Activated CD8-positive, alpha-beta memory T cell treated with anti-CD3 and anti-CD28 coated beads, Interleukin-2, amount 50 U/mL, for 24 hours (primary cell): ENCODE measurements around the gene TNNC2.
A peak's percentile ranks its signal among the peaks of the same experiment; 100 is the strongest.
"Not testable (repeated sequence)": the region's sequence is repeated elsewhere in the genome, so short reads cannot be mapped to it uniquely, and the experiment has no call there.

Source experiments
- DNase-seq: peaks from one replicate; pipeline ENCODE4 v3.0.0-alpha.2; 2020; ENCODE audit errors: extremely low read depth

The TNNC2 gene

DNA sequence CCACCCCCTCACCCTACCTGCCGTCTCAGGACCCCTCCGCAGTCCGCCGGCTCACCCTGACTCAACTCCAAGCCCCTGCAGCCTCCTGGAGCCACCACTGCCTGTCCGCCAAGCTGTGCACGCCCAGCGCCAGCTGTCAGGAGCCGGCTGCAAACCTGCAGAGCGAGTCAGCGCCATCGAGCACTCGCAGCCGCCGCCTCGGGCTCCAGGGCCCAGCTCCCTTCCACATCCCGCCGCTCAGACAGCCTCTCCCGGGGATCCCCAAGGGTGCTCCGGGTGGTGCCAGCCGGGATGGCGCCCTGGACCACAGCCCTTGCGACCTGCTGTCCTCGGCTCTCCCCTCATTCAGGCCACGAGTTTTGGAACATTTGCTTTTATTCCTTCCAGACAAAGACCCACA lies 4.3 kb downstream of the TNNC2 start:
- no peak for DNase-seq

DNA sequence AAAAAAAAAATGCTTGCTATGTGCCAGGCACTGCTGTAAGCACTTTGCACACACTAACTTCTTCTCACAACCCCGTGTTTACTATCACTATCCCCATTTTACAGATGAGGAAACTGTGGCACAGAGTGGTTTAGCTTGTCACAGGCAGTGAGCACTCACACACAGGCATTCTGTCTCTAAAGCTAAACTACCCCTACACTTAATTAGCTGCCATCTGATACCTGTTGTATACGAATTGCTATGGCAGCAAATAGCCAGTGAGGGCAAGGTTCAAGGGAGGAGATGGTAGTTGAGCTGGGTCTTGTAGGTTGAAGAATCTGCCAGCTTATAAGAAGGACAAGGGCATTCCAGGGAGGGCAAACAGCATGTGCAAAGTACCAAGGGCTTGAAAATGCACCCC lies 5.2 kb downstream of the TNNC2 start:
- no peak for DNase-seq

DNA sequence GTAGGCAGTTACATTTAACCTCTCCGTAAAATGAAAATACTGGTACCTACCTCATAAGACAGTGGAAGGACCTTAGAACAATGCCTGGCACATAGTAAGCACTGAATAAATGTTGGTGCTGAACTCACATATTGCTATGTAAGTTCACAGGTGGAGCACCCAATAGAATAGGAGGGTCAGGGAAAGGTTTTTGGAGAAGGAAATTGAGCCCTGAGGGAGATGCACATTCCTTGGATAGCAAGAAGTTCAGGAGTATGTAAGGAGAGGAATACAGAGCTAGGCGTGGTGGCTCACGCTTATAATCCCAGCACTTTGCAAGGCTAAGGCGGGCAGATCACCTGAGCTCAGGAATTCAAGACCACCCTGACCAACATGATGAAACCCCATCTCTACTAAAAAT lies 7.6 kb downstream of the TNNC2 start:
- no peak for DNase-seq

DNA sequence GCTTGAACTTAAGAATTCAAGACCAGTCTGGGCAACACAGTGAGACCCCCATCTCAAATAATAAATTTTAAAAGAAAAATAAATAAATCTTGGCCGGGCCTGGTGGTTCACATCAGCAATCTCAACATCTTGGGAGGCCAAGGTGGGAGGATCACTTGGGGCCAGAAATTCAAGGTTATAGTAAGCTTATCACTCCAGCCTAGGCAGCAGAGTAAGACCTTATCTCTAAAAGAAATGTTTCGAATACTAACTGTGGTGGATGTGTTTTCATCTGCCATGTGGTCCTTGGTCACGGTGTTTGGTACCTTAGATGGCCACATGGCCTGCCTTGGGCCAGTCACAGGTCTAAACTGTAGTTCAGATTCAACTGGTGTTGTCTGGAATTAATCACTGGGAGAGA lies 8.9 kb downstream of the TNNC2 start:
- DNase-seq: no peak

DNA sequence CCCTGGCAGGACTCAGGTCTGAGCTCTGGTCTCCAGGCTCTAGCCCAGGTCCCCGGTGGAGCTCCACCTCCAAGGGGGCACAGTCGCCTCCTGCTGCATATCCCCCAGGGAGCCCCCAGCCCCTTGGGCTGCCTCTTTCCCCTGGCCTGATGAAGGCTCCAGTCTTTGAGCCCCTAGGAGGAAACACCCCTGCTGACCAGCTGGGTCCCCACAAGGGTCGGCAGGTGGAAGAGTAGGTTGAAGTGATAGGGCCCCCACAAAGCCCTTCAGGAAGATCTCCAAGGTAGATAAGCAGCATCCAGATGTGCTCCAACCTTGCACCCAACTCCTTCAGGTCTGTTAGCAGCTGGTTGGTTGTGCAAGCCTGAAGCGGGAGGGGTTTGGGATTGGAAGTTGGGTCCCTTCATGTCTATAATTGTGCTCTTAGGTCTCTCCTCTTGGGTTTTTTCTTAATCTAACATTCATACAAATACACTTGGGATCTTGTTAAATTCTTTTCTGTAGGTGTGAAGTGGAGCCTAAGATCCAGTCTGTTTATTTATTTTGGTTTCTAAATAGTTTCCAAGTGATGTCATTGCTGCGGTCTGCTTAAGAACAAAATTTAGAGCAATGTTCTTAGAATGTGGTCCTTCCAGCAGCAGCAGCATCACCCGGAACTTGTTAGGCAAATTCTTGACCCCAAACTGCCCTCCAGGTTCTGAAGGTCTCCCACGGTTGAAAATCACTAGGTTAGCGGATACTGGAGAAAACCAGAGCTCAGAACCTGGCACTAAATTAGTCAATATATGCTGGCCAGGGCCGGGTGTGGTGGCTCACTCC lies 9.5 kb downstream of the TNNC2 start:
- no peak for DNase-seq

DNA sequence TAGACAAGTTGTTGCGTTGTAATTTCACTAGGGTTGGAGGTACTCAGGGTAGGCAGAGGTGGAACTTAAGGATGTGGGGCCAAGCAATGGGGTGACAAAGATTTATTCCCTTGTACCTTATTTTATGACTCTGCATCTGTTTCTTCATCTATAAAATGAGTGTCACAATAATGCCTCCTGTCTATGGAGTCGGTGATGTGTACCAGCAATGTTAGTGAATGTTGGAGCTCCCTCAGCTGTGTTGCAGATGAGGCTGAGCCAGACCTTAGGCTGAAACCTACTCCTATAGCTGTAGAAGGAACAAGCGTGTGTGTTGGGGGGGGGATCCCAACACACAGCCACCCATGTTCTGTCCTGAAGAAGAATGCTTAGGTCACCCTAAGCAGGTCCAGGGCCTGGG lies 10.2 kb downstream of the TNNC2 start:
- no peak for DNase-seq

DNA sequence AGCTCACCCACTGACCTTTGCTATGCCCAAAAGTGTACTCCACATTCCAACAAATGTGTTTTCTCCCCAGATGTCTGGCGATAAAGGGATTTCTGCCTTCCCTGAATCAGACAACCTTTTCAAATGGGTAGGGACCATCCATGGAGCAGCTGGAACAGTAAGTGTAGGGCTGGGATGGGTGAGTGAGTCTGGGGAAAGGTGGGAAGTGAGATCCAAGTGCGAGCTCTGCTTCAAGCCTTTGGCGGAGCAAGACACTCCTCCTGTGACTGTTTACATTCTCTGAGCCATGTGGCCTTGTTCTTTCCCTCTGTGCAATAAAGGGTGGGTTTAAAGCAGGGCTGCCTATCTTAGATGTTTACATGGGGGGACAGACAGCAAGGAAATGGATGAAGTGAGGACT lies 12.8 kb downstream of the TNNC2 start:
- no peak for DNase-seq

DNA sequence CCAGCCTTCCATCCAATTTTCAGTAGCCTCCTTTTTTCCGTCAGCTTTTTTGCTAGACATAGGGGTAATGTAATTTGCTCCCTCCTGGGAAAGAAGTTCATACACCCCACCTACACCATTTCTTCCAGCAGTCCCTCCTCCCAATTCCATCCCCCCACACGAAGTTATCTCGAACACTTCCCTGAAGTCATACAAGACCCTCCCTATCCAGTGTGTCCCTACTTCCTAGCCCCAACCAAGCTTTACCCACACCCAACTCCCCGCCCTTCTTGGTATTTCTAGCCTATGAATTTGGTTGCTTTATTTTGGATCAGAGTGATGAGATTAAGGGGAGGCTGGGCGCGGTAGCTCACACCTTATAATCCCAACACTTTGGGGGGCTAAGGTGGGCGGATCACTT lies 13.6 kb downstream of the TNNC2 start:
- no peak for DNase-seq

DNA sequence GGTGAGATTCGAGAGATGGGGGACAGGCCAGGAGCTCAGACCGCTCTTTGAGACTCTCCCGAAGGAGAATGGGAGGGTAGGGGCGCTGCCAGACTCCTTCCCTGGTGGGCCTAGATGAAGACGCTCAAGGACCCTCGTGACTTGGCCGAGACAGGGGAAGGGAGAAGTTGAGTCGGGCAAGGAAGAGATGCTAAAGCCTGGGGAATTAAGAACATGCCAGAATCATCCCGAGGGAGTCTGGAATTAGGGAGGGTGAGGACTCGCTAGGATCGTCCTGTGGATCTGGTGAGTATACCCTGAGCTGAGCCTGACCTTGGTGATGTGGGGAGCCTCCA lies 14.1 kb downstream of the TNNC2 start:
- no peak for DNase-seq

DNA sequence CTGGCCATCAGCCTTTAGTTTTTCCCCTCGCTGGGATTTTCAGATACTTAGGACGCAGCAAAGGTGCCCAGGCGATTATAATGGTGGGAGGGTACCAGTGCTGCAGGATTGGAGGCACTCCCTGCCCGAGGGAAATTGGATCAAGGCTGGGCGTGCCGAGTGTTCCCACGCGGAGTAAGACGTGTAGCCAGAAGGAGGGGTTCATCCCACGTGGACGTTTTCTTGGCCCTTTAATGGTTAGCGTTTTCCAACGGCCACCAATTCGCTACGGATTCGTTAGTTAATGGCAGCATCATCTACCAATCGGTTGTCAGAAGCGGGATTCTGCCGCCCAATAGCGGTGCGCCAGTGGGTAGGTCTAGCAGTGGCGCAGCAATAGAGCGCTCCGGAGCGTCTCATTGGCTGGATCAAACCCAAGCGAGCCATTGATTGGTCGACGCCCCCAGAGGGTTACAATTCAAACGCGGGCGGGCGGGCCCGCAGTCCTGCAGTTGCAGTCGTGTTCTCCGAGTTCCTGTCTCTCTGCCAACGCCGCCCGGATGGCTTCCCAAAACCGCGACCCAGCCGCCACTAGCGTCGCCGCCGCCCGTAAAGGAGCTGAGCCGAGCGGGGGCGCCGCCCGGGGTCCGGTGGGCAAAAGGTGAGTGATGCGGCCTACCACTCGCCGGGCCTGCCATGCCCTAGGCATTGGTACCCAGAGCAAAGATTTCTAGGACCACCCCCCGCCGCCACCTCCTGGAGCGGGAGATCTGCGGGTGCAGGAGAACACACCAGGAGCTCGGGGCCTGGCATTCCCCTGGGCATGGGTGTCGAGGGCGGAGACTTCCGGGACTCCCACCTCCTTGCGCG lies 14.7 kb downstream of the TNNC2 start, which contains the start of gene UBE2C:
Gene UBE2C, plus strand, starts transcription at position 488 of the 849 bp plus-strand sequence. Its CDS starts 52 bp downstream, at position 540.
- DNase-seq: peak; percentile 93

DNA sequence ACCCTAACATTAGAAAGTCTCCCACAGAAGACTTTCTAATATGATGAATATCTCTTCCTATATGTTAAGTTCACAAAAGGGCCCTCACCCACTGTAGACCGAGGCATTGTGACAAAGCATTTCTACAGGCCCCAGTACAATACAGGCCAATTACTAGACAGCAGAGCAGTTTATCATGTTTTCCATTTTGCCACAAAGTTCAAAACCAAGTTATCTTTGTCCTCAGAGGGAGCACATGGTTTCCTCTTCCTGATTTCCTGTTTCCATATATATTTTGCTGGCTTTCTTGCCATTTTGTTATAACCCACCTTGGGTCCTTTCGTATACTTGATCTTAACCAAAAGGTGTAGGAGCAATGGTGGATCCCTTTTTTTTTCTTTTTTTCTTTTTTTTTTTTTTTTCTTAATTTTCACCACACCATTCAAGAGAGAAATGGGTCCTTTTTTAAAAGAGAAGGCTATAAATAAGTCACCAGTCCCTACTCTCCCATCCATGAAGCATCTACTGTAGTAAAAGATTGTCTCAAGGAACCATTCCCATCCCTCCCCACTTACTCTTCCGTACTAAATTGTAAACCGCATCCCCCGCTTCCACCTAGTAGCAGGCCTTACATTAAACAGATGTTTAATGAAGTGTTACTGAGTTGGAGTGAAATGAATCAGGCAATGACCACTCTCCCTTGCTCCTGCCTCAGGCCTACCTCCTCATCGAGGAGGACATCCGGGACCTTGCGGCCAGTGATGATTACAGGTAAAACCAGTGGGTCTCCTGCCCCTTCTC lies 16.7 kb downstream of the TNNC2 start:
- DNase-seq: no peak

DNA sequence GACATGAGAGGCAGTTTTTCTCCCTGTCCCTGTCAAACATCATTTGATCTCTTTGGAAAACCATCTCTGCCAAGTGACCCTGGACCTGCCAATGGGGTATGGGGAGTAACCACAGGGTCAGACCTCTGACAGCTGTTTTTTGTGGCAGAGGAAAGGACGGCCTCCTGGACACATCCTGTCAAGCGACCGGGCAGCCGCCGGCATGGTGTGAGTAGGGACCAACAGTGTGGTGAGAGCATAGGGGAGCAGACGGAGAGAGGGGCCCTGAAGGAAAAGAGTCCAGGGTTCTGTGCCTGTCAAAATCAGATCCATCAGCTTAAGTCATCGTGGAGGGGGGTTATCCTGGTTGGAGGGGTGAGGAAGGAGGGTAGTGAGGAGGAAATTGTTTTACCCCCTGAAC lies 25.3 kb downstream of the TNNC2 start:
- DNase-seq: no peak

DNA sequence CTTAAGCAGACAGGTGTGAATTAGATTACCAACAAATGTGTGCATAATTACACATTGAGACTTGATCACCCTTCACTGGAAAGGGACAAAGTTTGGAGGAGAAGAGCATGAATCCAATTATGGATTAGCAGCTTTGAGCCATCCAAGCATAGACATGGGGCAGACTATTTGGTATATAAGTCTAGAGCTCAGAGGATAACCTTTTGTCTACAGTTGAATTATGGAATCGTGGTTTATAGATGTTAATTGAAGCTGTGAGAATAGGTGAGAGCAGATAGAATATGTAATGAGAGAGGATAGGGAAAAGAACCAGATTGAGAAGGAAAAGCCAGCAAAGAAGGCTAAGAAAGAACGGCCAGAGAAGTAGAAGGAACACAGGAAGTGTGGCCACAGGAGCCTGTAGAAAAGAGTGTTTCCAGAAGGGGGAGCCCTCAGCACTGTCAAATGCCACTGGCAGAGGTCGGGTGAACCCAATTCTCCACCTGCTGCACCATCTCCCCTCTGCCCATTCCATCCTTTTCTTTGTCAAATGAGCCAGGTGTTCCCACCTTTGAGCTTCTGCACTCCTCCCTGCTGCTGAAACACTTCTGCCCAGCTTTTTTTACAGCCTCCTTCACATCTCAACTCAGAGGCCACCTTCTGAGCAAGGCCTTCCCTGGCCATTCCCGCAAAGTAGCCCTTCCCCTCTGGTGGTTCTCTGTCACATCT lies 28.0 kb downstream of the TNNC2 start:
- peak; percentile 23 for DNase-seq

DNA sequence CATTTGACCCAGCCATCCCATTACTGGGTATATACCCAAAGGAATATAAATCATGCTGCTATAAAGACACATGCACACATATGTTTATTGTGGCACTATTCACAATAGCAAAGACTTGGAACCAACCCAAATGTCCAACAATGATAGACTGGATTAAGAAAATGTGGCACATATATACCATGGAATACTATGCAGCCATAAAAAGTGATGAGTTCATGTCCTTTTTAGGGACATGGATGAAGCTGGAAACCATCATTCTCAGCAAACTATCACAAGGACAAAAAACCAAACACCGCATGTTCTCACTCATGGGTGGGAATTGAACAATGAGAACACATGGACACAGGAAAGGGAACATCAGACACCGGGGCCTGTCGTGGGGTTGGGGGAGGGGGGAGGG lies 29.2 kb downstream of the TNNC2 start:
- DNase-seq: not testable (repeated sequence)

DNA sequence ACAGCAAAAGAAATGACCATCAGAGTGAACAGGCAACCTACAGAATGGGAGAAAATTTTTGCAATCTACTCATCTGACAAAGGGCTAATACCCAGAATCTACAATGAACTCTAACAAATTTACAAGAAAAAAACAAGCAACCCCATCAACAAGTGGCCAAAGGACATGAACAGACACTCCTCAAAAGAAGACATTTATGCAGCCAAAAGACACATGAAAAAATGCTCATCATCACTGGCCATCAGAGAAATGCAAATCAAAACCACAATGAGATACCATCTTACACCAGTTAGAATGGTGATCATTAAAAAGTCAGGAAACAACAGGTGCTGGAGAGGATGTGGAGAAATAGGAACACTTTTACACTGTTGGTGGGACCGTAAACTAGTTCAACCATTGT lies 29.6 kb downstream of the TNNC2 start:
- DNase-seq: not testable (repeated sequence)

DNA sequence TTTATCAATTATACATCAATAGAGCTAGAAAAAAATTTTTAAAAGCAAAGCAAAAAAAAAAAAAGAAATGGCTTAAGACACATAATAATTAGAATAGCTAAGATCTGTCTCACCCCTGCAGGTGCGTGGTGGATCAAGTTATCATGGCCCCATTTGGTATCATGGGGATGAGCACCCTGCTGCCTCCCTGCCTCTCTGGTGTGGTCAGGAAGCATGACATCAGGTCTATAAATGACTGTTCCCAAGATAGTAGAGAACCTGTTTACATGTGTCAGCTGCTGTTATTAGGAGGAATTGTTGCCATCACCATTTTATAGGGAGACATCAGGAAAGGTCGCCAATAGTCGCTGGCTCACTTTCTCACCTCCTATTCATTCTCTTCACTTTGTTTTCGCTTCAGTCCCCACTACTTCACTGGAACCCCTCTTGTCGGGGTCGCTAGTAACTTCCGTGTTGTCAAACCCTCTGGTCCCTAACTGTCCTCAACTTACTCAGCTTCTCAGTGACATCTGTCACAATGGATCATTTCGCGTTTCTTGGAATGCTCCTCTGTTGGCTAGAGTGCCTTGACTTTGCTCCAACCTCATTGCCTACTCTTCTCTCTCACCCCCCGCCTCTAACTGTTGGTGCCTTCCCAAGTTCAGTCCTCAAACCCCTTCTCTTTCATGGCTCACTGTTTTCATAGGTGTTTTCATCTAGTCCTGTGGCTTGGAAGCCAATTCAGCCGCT lies 30.6 kb downstream of the TNNC2 start:
- no peak for DNase-seq

DNA sequence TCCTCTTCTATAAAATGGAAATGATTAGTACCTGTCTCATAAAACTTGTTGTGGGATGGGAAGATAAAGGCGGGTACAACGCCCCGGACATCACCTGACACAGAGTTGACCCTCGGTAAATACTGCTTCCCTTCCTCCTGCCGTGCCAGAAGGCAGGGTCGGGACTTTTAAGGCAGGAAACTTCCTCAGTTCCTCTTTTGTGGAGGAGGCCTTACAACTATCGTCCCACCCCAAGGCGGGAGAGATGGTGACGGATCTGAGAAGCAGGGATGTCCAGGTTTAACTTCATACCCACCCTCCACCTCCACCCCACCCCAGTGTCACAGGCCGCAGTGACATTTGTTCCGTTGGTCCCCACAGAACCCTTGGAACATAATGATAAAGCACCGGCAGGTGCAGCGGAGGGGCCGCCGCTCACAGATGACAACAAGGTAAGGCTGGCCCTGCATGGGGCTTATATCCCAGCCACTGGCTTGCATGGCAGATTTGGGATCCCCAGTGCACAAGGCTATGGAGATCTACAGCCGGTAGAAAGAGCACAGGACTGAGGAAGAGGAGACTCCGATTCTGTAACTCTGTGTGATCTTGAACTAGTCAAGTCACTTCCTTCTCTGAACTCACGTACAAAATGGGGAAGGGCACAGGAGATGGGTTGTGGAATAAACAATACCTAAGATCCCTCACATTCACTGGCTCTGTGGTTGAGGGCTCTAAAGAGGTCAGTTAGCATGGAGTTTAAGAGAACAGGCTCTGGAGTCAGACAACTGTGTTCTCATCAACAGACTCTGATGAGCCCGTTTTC lies 34.6 kb downstream of the TNNC2 start:
- no peak for DNase-seq

DNA sequence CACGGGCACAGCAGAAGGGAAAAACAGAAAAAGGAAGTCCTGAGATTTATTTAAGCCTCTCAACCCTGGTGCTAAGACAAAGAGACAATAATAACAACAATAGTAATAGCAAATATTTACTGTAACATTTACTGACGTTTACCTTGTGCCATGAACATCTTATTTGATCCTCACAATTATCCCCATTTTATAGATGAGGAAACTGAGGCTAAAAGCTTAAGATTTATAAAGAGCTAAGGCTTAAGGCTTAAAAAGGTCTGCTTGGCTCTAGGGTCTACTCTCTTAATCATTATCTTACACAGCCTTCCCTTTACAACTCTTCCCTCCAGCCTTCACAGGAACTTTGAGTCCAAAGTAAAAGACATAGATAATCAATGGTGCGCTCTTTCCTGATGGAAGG lies 38.8 kb downstream of the TNNC2 start:
- no peak for DNase-seq

DNA sequence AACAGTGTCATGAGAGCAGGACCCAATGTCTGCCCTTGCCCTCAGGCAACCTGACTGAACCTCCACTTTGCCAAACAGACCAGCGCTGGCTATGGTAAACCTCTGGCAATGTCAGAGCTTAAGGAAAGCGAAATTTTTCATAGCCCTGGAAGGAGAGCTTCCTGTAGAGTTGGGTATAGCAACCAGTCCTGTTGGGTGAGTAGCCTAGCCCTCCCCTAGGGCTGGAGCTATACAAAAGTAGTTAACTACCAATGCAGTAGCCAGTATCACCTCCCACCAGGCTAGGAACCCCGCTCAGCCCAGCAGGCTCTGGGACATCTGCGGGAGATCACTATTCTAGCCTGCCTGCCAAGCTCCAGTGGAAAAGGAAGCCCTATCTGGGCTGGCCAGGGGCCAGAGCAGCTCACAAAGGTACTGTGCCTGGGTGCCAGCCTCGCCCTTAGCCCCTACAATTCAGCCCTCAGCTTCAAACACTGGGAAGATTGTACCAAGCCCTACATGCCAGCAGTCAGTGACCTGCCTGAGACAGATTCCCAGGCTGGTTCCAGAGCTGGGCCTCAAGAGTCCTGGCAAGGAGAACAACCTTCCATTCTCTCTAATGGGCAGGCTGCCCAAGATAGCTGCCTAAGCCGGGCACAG lies 43.3 kb downstream of the TNNC2 start:
- DNase-seq: no peak

DNA sequence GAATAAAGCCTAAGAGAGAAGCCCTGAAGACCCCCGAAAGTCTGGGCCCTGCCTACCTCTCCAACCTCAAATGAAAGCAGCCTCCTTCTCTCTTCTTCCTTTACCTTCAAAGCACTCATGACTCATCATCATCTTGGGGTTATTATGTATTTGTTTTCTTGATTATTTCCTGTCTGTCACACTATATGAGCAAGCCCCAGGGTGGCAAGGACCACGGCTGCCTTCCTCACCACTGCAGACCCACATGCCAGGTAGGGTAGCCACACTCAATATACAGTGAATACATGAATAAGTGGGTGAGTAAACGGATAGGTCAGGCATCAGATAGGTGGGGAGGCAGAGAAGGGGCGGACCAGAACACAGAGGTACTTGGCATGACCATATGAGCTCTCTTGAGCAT lies 44.2 kb downstream of the TNNC2 start:
- DNase-seq: no peak
